ENCODE results near the gene LPAR3.

Gene LPAR3

DNA sequence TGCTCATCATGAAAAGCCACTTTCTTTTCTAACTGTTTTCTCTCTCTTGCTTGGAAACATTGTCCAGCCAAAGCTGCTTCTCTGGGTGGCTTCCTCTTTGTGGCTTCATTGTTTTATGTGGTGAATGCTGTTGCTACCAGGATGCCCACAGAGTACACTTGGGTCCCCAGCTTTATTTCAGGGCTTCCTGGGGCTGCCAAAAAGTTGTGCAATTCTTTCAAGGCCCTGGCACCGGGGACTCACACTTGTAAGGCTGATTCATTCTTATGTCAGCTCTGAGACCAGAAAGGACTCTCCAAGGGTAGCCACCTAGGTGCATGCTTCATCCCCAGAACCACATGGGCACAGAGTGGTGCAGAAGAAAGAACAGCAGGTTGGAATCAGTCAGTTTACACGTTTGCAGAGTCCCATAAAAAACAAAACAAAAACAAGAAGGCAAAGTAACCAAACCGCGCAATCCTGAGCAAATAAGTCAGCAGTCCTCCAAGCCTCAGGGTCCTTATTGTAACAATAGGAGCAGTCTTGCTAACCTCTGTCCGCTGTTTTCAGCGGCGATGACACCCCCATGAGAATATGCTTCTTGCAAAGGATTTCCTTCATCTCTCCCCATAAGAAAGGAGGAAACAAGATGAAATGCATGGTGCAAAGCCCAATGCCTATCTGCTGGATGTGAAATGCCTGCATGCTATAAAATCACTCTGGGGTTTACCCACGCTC, 112.8 kb downstream of the LPAR3 start:
- DNase-seq (ENCODE audit: low read depth in 3 of 3, low spot score in 1 of 3), result no peak

DNA sequence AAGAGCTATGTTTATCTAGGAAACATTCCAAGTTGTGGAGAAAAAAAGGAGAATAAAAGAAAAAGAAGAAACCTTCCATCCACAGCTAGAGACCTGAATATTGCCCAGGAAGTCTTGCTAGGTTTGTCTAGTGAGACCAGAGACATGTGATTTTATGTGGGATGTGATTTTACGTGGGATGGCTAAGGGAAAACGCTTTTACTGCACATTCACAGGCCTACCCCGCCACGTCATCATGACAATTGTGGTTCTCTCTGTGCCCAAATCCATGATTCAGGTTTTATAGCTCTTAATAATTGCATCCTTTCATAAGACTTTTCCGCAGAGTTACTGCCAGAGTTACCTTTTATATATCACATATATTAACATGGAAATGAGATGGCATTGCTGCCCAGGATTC, 116.4 kb downstream of the LPAR3 start:
- DNase-seq (ENCODE audit: low read depth in 3 of 3, low spot score in 1 of 3), result no peak

DNA sequence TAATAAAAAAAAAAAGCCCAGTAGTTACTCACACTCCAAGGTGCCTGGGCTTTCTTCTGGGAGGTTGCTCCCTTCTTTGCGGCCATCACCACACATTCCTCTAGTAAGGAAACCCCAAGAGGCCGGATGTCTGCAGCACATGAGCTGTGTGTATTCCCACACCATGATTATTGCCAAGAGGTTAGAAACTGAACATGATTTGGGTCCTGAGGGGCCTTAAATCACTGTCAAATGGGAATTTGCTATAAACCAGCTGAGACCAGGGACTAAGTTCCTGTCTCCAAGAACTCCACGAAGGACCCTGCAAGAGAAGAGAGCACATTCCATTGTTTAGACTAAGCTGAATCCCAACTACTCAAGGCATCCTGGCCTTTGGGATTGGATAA, 117.5 kb downstream of the LPAR3 start:
- DNase-seq (ENCODE audit: low read depth in 3 of 3, low spot score in 1 of 3), result no peak

DNA sequence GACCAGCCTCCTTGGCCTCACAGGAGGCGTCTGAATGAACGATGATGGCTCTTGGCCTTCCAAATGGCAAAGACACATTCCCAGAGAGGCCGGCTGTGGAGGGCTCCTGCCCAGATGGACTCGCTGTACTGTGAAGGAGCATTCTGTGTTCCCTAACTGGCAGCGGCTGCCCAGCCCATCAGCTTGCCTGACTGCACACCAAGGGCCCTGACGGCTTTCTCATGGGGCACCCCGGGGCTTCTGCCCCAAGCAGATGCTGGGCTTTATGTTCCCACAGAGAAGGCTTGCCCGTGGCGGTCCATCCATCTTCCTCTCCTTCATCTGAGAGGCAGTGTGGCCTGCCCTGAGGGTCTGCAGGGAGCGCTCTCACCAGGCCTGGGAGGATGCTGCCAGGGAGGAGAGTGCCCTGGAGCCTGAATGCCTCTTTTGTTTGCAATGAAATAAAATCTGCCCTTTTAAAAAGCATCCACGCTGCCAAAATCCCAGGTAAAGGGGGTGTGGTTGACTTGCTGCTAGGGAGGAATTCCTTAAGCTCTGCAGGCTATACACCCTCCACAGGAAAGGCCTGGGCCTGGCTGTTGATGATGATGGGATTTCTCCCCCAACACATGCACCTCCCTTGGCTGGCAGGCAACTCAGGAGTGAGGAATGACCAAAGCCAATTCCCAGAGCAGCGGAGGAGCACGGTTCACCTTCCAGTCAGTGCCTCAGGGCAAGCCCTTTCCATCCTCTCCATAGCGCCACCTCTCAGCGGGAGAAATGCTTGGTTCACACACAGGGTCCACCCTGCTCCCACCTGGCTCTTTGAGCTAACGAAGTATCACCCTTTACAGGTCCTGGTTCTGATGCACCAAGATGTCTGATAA, 118.1 kb downstream of the LPAR3 start:
- no peak for DNase-seq (ENCODE audit: low read depth in 3 of 3, low spot score in 1 of 3)

DNA sequence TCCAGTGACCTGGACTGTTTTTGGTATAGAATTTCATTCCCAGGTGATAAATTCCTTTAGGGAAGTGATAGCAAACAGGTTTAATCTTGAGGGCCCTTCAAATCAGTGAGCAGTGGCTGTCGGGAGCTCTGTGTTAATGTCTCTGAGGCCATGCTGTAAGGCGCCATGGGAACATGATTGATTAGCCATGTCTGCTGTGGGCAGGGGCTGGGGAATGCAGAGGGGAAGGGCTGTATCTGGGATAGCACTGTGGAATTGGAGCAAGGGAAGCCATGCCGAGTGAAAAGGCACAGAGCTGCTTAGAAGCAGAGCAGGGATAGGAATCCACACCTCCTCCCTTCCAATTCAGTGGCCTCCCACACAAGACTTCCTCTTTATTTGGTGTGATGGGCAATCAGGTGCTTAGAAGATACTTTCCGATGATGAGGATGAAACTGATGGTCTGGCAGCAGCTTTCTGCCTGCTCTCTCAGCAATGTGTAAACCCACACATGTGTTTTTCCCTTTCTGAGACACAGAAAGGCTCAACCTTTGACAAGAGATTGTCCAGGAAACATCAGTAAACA, 119.0 kb downstream of the LPAR3 start:
- no peak for DNase-seq (ENCODE audit: low read depth in 3 of 3, low spot score in 1 of 3)

DNA sequence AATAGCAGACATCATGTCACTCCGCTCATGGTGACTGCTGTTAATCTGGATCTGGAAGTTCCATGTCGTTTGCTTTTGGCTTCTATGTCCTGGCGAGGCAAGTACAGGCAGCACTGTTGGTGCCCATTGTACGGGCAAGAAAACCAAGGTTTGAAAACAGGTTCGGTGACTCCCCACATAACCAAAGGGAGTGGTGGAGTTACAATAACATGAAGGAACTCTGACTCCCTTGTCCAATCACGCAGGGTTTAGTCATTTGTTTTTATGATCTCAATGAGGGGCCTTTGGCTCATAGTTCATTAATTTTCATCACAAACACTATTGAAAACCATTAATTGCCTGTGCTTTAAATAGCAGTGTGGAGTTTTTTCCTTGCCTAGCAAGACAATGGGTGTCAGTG, 119.8 kb downstream of the LPAR3 start:
- no peak for DNase-seq (ENCODE audit: low read depth in 3 of 3, low spot score in 1 of 3)

DNA sequence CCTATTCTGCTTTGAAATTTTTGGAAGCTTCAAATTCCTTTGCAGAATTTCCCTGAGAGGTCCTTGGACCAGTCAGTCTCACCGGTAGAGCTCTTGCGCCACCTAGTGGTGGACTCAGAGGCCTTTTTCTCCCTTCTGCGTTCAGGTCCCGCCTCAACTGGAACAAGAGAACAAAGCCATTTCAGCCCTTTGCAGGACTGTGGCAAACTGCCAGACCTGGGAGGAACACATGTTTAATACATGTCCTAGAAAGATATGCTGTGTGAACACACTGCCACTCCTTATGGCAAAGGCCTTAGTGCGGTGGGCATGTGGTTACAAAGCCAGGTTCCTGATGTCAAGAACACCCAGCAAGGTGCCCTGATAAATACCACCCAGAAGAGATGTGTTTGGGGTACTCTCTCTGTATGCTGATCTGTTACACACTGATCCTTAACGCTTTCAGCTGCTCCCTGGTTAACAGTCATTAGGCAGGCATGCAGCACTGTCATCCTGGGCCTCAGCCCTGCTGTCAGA, 120.5 kb downstream of the LPAR3 start:
- peak; percentile 20 to 58 (median 39) for DNase-seq (ENCODE audit: low read depth in 3 of 3, low spot score in 1 of 3)

DNA sequence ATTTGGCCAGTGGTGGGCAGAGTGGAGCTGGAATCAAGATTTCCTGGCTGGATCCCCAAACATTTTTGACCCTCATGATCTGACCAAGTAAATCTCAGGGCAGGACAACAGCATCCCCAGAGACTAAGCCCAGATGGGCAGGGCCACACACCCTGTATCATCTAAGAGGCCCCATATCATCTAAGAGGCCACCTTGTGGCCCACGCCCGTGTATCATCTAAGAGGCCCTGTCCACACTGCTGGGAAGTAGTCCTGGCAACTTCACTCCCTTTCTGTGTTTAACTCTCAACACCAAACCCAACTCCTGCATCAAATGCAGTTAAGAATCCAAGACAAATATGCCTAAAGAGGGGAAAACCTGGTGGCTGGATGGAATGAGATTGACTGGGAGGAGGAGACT, 121.1 kb downstream of the LPAR3 start:
- no peak for DNase-seq (ENCODE audit: low read depth in 3 of 3, low spot score in 1 of 3)

DNA sequence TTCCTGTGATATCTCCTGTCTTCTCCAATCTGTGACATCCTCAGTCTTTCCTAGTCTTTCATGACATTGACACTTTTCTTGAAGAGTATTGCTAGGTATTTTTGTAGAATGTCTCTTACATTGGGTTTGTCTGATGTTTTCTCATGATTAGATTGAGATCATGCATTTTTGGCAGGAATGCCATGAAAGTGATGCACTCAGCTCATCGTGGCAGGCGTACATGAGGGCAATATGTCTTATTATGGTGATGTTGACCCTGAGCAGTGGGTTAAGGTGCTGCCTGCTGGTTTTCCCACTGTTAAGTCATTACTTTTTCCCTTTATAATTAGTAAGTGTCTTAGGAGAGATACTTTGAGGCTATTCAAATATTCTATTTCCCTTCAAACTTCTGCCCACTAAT, 122.5 kb downstream of the LPAR3 start:
- no peak for DNase-seq (ENCODE audit: low read depth in 3 of 3, low spot score in 1 of 3)

DNA sequence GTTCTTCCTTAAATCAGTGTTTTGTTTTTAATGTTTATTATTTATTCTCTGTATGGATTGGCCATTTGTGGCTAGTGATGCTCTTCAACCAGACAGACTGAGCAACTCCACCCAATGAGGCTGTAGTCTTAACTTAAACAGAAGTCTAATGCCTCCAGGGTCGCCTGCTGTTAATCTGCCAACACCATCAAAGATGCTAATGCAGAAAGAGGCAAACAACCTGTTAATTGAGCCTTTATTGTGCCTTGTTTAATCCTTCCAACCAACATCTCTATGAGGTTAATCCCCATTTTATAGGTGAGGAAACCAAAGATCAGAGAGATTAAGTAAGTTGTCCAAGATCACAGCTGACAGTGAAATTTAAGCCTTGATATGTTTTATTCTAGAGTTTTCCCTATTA, 123.4 kb downstream of the LPAR3 start:
- DNase-seq (ENCODE audit: low read depth in 3 of 3, low spot score in 1 of 3), result no peak

DNA sequence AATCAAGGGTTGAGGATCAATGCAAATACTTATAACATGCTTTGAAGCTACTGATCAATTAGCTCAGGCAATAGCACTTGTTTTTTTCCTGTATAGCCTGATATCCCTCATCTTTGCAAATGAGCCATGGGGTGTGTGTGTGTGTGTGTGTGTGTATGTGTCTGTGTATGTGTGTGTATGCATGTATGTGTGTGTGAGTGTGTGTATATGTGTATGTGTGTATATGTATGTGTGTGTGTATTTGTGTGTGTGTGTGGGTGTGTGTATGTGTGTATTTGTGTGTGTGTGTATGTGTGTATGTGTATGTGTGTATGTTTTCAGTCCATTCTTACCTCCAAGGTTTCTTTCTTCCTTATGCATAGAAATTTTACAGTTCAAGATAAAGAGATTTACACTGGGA, 124.4 kb downstream of the LPAR3 start:
- DNase-seq (ENCODE audit: low read depth in 3 of 3, low spot score in 1 of 3), result no peak

DNA sequence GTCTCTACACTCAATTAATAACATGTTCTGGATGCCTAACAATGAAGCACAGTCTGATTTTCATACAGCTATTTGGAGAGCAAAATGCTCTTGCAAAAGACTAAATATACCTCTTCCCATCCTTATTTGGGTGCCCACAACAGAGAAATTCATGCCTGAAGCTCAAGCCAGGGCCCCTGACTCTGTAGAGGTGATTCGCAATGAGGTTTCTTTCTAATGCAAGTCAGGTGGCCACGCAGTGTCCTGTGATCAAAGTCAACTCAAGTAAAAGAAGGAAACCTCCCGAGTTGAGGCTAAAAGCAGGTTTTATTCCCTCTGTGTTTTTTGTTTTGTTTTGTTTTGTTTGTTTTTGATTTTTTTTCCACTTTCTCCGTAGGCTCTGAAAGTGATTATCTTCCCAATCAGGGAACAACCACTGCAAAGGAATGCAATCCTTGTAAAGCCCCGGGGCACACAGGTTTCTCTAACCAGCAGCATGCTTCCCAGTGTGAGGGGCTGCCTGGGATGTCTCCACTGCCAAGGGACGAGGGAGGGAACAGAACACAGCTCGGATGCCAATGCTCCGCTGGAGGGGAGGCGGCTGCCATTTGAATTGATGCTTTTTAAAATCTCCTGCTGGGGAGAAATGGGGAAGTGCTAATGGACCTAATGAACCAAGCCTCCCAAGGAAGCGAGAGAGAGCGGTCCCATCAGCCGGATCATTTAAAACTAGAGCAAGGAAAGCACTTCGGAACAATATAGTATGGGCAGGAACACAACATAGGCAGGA, 128.9 kb downstream of the LPAR3 start:
- no peak for DNase-seq (ENCODE audit: low read depth in 3 of 3, low spot score in 1 of 3)

DNA sequence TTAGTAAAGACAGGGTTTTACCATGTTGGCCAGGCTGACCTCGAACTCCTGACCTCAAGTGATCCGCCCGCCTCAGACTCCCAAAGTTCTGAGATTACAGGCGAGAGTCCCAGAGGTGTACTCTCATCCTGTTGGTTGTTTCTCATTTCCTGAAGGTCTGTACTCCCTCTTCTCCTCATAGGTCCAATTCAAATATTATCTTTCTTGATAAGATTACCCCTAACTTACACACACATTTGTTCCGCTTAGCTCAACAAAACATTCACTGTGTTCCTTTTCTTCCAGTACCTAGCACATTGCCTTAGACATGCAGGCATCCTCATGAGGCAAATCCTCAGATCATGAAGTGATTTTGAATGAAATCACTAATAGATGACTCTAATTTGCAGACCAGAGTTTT, 130.3 kb downstream of the LPAR3 start:
- DNase-seq (ENCODE audit: low read depth in 3 of 3, low spot score in 1 of 3), result no peak

Data from stimulated activated CD4-positive, alpha-beta T cell treated with anti-CD3 and anti-CD28 coated beads, TNF-alpha, amount 100 ng/mL, for 1 hour (primary cell).